ENCODE results near the gene CYP27A1. TPM values are rescaled to one million over a fixed set of nuclear protein-coding genes. Genes with fewer than 3 reads are reported as not detected.

The CYP27A1 gene
- total RNA-seq, 8 experiments from 2014 or later = 1.0 to 104 (median 7.4) TPM

DNA sequence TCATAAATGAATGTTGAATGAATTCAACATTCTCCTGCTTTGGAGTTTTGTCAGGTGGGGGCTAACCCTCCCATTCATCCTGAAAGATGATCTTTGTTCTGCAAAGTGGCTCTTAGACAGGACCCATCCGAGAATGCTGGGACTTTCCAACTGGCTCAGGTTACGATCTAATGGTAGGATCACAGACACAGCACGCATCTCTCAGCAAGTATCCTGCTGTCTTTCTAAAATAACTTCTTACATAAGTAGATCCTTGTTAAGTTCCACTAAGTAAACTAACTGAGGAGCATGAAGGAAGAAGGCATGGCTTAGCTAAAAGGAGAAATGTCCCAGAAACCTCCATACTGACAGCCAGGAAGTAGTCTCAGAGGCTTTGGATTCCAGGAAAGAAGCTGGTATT, 23.7 kb downstream of the CYP27A1 start:
- peak in 2 of 8 experiments; percentile 12 to 56 for ATAC-seq (replicated peaks in 6 of 8)
- Histone ChIP-seq H3K27ac (no peak overlapping the region), H3K4me1 (replicated peaks in 1 of 2) (no peaks in the 10 kb centered on the region), H3K4me3 (no peak overlapping the region)
- in situ Hi-C loops (cut with MboI; ENCODE audit: low pct_unique_long_range_greater_than_20kb in 2 of 9, low sequenced_read_pairs in 9 of 9, unreplicated experiment in 9 of 9) = no loop called here
- WGBS, 10 experiments = 8 to 40% (median 30%) methylated on average over 2 to 3 of the region's 3 CpGs; no CpG with 5 or more reads in 5 of the 10 experiments

DNA sequence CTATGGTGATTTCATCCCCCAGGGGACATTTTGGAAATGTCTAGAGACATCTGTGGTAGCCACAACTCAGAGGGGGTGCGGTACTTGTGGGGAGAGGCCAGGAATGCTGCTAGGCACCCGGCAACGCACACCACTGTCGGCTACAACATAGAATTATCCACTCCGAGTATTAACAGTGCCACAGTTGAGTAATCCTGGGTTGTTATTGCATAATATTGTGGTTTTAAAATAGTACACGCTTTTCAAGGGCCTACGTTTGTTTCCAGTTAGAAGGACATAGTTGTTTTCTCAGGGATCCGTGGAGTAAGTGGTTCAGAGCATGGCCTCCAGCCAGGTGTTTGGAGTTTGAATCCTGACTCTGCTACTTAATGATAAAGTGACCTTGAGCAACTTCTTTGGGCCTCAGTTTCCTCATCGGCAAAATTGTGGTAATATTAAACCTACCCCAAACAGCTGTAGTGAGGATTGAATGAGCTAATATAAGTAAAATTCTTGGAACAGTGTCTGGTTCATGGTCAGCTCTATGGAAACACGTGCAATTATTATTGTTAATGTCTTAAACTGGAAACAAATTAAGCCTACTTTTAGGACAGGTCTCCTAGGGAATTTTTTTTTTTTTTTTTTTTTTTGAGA, 24.5 kb downstream of the CYP27A1 start:
- Histone ChIP-seq H3K27ac (no peak overlapping the region), H3K4me1 (replicated peaks in 1 of 2) (no peaks in the 10 kb centered on the region), H3K4me3 (no peak overlapping the region)
- WGBS, 10 experiments = 5 to 100% (median 84%) methylated on average over 2 to 10 of the region's 10 CpGs
- ATAC-seq (replicated peaks in 6 of 8) = peak in 3 of 8 experiments; percentile 96 to 100 (median 98)
- in situ Hi-C loops (cut with MboI; ENCODE audit: low pct_unique_long_range_greater_than_20kb in 2 of 9, low sequenced_read_pairs in 9 of 9, unreplicated experiment in 9 of 9) = no loop called here

DNA sequence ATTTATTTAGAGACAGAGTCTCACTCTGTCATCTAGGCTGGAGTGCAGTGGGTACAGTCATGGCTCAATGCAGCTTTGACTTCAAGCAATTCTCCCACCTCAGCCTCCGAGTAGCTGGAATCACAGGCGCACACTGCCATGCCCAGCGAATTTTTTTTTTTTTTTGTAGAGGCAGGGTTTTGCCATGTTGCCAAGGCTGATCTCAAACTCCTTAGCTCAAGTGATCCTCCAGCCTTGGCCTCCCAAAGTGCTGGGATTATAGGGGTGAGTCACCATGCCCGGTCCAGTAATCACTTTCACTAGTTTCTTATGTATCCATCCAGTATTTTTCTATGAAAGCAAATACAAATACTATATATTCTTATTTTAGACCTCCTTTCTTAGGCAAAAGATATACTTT, 25.7 kb downstream of the CYP27A1 start:
- no peaks in the 10 kb centered on the region for H3K4me1 ChIP-seq (replicated peaks in 1 of 2)
- WGBS, 10 experiments = 33 to 92% (median 89%) methylated on average over 1 to 4 of the region's 4 CpGs; no CpG with 5 or more reads in 4 of the 10 experiments
- H3K27ac ChIP-seq = no peak overlapping the region
- no peak for ATAC-seq (replicated peaks in 6 of 8)
- in situ Hi-C loops (cut with MboI; ENCODE audit: low pct_unique_long_range_greater_than_20kb in 2 of 9, low sequenced_read_pairs in 9 of 9, unreplicated experiment in 9 of 9) = no loop called here
- no peak overlapping the region for H3K4me3 ChIP-seq

DNA sequence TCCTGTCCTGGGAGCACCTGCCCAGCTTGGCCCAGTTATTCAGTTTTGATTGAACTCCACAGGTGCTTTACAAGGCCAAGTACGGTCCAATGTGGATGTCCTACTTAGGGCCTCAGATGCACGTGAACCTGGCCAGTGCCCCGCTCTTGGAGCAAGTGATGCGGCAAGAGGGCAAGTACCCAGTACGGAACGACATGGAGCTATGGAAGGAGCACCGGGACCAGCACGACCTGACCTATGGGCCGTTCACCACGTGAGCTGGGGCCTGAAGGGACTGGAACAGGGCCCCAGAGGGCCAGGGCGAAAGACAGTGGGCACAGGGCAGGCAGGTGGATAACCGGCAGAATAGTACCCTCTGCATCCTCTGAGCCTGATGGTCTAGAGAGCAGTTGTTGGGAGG, 27.6 kb downstream of the CYP27A1 start:
- ATAC-seq (replicated peaks in 6 of 8) = no peak
- Histone ChIP-seq H3K4me3 (no peak overlapping the region), H3K27ac (no peak overlapping the region), H3K4me1 (replicated peaks in 1 of 2) (no peaks in the 10 kb centered on the region)
- in situ Hi-C loops (cut with MboI; ENCODE audit: low pct_unique_long_range_greater_than_20kb in 2 of 9, low sequenced_read_pairs in 9 of 9, unreplicated experiment in 9 of 9) = no loop called here
- WGBS, 10 experiments = 75 to 100% (median 93%) methylated on average over 1 to 10 of the region's 12 CpGs; no CpG with 5 or more reads in 2 of the 10 experiments

DNA sequence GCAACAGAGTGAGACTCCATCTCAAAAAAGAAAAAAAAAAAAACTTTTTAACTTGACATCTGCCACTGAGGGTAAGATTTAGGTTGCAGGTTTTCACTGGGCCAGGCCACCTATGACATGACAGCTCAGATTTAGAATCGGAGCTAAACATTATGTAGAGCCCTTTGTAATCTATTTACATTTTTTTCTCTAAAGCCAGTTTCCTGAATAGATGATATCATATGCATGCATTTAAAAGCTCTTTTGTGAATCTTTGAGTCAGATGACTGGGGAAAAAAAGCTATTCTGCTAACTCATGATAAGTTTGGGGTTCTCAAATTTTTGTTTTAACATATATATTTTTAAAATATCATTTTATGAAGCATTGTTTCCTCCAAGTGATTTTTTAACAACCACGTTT, 28.3 kb downstream of the CYP27A1 start:
- in situ Hi-C loops (cut with MboI; ENCODE audit: low pct_unique_long_range_greater_than_20kb in 2 of 9, low sequenced_read_pairs in 9 of 9, unreplicated experiment in 9 of 9) = no loop called here
- Histone ChIP-seq H3K27ac (no peak overlapping the region), H3K4me3 (no peak overlapping the region), H3K4me1 (replicated peaks in 1 of 2) (no peaks in the 10 kb centered on the region)
- ATAC-seq (replicated peaks in 6 of 8) = peak in 2 of 8 experiments; percentile 6 to 46
- WGBS, 10 experiments = 38 to 100% (median 87%) methylated on average over 1 to 2 of the region's 2 CpGs

DNA sequence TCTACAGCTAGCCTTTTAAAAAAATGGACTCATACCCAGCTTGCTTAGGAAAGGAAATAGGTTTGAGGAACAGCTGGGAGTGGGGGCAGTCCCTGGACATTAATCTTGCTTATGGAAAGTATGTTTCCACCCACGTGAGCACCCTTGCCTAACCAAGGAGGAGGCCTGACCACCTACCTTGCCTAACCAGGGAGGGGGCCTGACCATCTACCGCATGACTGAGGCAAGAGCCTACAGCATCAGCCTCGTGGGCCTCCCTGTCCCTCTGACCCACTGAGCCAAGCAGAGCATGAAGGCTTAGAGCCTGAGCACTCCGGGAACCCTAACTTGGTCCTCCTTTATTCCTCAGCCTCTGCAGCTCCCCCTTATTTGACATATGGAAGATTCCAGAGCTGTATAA, 29.4 kb downstream of the CYP27A1 start:
- WGBS, 10 experiments = 46 to 100% (median 69%) methylated on average over 1 to 4 of the region's 4 CpGs; no CpG with 5 or more reads in 4 of the 10 experiments
- ATAC-seq (replicated peaks in 6 of 8) = no peak
- Histone ChIP-seq H3K27ac (no peak overlapping the region), H3K4me3 (no peak overlapping the region), H3K4me1 (replicated peaks in 1 of 2) (no peaks in the 10 kb centered on the region)
- in situ Hi-C loops (cut with MboI; ENCODE audit: low pct_unique_long_range_greater_than_20kb in 2 of 9, low sequenced_read_pairs in 9 of 9, unreplicated experiment in 9 of 9) = no loop called here

DNA sequence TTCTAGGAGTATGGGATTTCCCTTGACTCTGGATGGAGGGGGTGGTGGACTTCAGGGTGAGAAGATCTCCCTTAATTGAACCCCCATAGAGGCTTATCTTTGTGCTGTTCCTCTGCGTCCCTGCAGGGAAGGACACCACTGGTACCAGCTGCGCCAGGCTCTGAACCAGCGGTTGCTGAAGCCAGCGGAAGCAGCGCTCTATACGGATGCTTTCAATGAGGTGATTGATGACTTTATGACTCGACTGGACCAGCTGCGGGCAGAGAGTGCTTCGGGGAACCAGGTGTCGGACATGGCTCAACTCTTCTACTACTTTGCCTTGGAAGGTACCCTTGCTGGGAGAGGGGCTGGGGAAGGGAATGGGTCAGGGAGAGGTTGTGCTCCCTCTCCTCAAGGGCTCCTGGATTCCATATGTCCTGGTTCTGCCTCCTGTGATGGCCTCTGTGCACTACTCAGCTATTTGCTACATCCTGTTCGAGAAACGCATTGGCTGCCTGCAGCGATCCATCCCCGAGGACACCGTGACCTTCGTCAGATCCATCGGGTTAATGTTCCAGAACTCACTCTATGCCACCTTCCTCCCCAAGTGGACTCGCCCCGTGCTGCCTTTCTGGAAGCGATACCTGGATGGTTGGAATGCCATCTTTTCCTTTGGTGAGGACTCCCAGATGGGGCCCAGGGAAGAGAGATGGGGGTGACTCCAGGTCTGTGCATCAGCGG, 30.3 kb downstream of the CYP27A1 start:
- Histone ChIP-seq H3K4me1 (replicated peaks in 1 of 2) (no peaks in the 10 kb centered on the region), H3K27ac (no peak overlapping the region), H3K4me3 (no peak overlapping the region)
- WGBS, 10 experiments = 40 to 94% (median 89%) methylated on average over 1 to 12 of the region's 21 CpGs; no CpG with 5 or more reads in 3 of the 10 experiments
- ATAC-seq (replicated peaks in 6 of 8) = no peak
- in situ Hi-C loops (cut with MboI; ENCODE audit: low pct_unique_long_range_greater_than_20kb in 2 of 9, low sequenced_read_pairs in 9 of 9, unreplicated experiment in 9 of 9) = no loop called here

DNA sequence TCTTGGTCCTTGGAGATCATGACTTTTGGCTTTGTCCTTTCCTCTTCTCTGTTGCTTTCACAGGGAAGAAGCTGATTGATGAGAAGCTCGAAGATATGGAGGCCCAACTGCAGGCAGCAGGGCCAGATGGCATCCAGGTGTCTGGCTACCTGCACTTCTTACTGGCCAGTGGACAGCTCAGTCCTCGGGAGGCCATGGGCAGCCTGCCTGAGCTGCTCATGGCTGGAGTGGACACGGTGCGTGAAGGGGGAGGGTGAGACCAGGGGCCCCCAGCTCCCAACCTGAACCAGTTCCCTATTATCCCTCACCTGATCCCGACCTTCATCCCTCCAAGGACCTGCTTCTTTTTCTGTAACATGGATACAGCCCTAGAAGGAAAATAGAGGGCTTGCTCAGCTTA, 30.9 kb downstream of the CYP27A1 start:
- WGBS, 10 experiments = 20 to 90% (median 80%) methylated on average over 1 to 4 of the region's 5 CpGs; no CpG with 5 or more reads in 3 of the 10 experiments

DNA sequence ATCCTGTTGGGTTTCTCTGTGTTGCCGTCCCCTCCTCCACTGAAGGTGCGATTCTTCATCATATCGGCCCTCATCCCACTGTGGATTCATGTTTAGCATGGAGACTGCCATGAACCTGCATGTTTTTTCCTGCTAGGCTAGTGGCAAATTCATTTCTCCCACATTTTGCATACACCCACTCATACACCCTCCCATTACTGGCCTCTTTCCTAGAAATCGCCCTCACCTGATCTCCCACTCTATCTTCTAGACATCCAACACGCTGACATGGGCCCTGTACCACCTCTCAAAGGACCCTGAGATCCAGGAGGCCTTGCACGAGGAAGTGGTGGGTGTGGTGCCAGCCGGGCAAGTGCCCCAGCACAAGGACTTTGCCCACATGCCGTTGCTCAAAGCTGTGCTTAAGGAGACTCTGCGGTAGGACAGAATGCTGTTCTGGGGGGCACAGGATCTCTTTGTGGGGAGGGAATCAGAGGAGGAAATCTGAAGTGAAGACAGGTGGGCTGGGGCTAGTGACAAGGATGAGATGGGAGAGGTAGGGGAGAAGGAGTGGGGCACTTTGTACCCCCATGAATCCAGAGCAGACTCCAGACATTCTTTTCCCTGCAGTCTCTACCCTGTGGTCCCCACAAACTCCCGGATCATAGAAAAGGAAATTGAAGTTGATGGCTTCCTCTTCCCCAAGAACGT, 32.0 kb downstream of the CYP27A1 start:
- 68 to 92% (median 83%) methylated on average over 2 to 7 of the region's 11 CpGs; no CpG with 5 or more reads in 2 of the 10 experiments for WGBS, 10 experiments

More for the DNA sequence above, 30.9 kb downstream of the CYP27A1 start:
- no peaks in the 10 kb centered on the region for H3K4me1 ChIP-seq (replicated peaks in 1 of 2)
- in situ Hi-C loops (cut with MboI; ENCODE audit: low pct_unique_long_range_greater_than_20kb in 2 of 9, low sequenced_read_pairs in 9 of 9, unreplicated experiment in 9 of 9) = no loop called here
- H3K27ac ChIP-seq = no peak overlapping the region
- H3K4me3 ChIP-seq = no peak overlapping the region
- ATAC-seq (replicated peaks in 6 of 8) = no peak

DNA sequence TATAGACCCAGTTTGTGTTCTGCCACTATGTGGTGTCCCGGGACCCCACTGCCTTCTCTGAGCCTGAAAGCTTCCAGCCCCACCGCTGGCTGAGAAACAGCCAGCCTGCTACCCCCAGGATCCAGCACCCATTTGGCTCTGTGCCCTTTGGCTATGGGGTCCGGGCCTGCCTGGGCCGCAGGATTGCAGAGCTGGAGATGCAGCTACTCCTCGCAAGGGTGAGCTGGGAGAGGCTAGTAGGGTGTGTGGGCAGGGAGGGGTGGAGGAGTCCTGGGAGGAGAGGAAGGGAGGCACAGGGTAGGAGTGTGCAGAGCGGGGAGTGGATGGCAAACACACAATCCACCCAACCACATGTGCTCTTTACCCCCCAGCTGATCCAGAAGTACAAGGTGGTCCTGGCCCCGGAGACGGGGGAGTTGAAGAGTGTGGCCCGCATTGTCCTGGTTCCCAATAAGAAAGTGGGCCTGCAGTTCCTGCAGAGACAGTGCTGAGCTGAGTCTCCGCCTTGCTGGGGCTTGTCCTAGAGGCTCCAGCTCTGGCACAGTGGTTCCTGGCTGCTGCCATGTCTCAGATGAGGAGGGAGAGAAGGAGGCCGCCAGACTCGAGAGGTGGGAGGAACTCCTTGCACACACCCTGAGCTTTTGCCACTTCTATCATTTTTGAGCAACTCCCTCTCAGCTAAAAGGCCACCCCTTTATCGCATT, 32.7 kb downstream of the CYP27A1 start:
- Histone ChIP-seq H3K4me3 (no peak overlapping the region), H3K4me1 (replicated peaks in 1 of 2) (no peaks in the 10 kb centered on the region), H3K27ac (no peak overlapping the region)
- in situ Hi-C loops (cut with MboI; ENCODE audit: low pct_unique_long_range_greater_than_20kb in 2 of 9, low sequenced_read_pairs in 9 of 9, unreplicated experiment in 9 of 9) = no loop called here
- peak in 2 of 8 experiments; percentile 48 to 69 for ATAC-seq (replicated peaks in 6 of 8)
- 20 to 100% (median 88%) methylated on average over 1 to 6 of the region's 13 CpGs; no CpG with 5 or more reads in 4 of the 10 experiments for WGBS, 10 experiments

More for the DNA sequence above, 32.0 kb downstream of the CYP27A1 start:
- Histone ChIP-seq H3K4me3 (no peak overlapping the region), H3K4me1 (replicated peaks in 1 of 2) (no peaks in the 10 kb centered on the region), H3K27ac (no peak overlapping the region)
- in situ Hi-C loops (cut with MboI; ENCODE audit: low pct_unique_long_range_greater_than_20kb in 2 of 9, low sequenced_read_pairs in 9 of 9, unreplicated experiment in 9 of 9) = no loop called here
- ATAC-seq (replicated peaks in 6 of 8) = no peak

DNA sequence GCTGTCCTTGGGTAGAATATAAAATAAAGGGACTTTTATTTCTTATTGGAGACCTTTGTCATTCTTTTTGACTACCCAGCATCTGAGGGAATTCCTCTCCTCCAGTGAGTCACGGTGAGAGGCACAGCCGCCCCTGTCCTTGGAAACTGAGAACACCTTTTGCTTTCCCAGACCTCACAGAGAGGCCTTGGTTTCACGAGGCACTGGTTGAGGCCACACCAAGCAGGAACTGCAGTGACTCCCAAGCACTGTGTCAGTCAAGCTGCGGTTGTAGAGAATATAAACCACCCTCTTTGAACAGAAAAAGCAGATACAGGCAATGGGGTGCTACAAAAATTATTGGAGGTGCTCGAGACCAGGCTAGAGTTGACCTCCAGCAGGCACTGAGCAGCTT, 33.3 kb downstream of the CYP27A1 start:
- Histone ChIP-seq H3K27ac (no peak overlapping the region), H3K4me1 (replicated peaks in 1 of 2) (no peaks in the 10 kb centered on the region), H3K4me3 (no peak overlapping the region)
- ATAC-seq (replicated peaks in 6 of 8) = no peak
- WGBS, 10 experiments = 17 to 92% (median 59%) methylated on average over 1 to 3 of the region's 5 CpGs; no CpG with 5 or more reads in 2 of the 10 experiments
- in situ Hi-C loops (cut with MboI; ENCODE audit: low pct_unique_long_range_greater_than_20kb in 2 of 9, low sequenced_read_pairs in 9 of 9, unreplicated experiment in 9 of 9) = no loop called here

DNA sequence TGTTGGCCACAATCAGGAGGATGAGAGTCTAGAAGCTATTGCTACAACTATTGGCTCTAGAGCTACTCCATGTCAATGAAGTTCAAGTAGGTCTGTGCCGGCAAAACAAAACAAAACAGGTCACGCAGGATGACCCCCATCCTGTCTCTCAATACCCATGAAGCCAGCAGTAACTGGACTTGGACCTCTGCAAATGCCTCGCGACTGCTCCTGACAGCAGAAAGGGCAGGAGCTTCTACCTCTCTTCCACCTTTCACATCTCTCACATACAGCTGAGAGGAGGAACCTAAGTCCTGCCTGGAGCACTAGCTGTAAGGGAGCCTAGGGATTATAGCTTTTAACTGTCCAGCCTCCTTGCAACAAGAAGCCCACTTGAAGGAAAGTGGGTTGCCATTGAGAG, 33.7 kb downstream of the CYP27A1 start:
- no peak for ATAC-seq (replicated peaks in 6 of 8)
- no peaks in the 10 kb centered on the region for H3K4me1 ChIP-seq (replicated peaks in 1 of 2)
- H3K4me3 ChIP-seq = no peak overlapping the region
- 90 to 100% (median 92%) methylated on average over 2 of the region's 4 CpGs; no CpG with 5 or more reads in 6 of the 10 experiments for WGBS, 10 experiments
- no peak overlapping the region for H3K27ac ChIP-seq
- in situ Hi-C loops (cut with MboI; ENCODE audit: low pct_unique_long_range_greater_than_20kb in 2 of 9, low sequenced_read_pairs in 9 of 9, unreplicated experiment in 9 of 9) = no loop called here

Measured in motor neuron (in vitro differentiated cells).